GM19351 (cell line): ENCODE data around the gene GLS2.
A peak's percentile ranks its signal among the peaks of the same experiment; 100 is the strongest.
"Not testable (repeated sequence)": the region's sequence is repeated elsewhere in the genome, so short reads cannot be mapped to it uniquely, and the experiment has no call there.

Source experiments
- ATAC-seq: cut with Tn5 transposase; IDR thresholded peaks from one replicate; pipeline ENCODE4 v1.9.1; 2021; ENCODE audit warnings: mild to moderate bottlenecking, moderate library complexity; ENCODE audit not compliant: unreplicated experiment

Gene GLS2

GRCh38 chr12:56488041-56488955 is at the start of gene GLS2:
TSS of gene GLS2 (minus strand) at chr12:56488161. CDS start at chr12:56488118, 43 bp downstream.
- peak; percentile 91 for ATAC-seq

GRCh38 chr12:56537546-56537945 is 49.6 kb upstream of the GLS2 start:
- ATAC-seq: no peak

- no peak for ATAC-seq
Observed at GRCh38 chr12:56530390-56531055, 42.6 kb upstream of the GLS2 start.

GRCh38 chr12:56529656-56530055 is 41.7 kb upstream of the GLS2 start:
- no peak for ATAC-seq

- ATAC-seq: no peak
Observed at GRCh38 chr12:56528846-56529245, 40.9 kb upstream of the GLS2 start.

- no peak for ATAC-seq
Observed at GRCh38 chr12:56522411-56523193, 34.6 kb upstream of the GLS2 start.

GRCh38 chr12:56521590-56522371 is 33.8 kb upstream of the GLS2 start, which contains the start of gene RBMS2:
TSS of gene RBMS2 (plus strand) at chr12:56521820. CDS start at chr12:56522024, 204 bp downstream.
- no peak for ATAC-seq

GRCh38 chr12:56521209-56521589 is 33.2 kb upstream of the GLS2 start:
- no peak for ATAC-seq

- no peak for ATAC-seq
Observed at GRCh38 chr12:56520506-56520905, 32.5 kb upstream of the GLS2 start.

- ATAC-seq: no peak
Observed at GRCh38 chr12:56520048-56520447, 32.1 kb upstream of the GLS2 start.

GRCh38 chr12:56518570-56518969 is 30.6 kb upstream of the GLS2 start:
- no peak for ATAC-seq

- no peak for ATAC-seq
Observed at GRCh38 chr12:56517854-56518253, 29.9 kb upstream of the GLS2 start.

- not testable (repeated sequence) for ATAC-seq
Observed at GRCh38 chr12:56514014-56514318, 26.0 kb upstream of the GLS2 start.

- ATAC-seq: no peak
Observed at GRCh38 chr12:56510786-56511185, 22.8 kb upstream of the GLS2 start.

GRCh38 chr12:56499879-56500278 is 11.9 kb upstream of the GLS2 start:
- ATAC-seq: not testable (repeated sequence)

- not testable (repeated sequence) for ATAC-seq
Observed at GRCh38 chr12:56499452-56499851, 11.5 kb upstream of the GLS2 start.

- ATAC-seq: not testable (repeated sequence)
Observed at GRCh38 chr12:56498126-56498902, 10.4 kb upstream of the GLS2 start.

GRCh38 chr12:56496704-56497103 is 8.7 kb upstream of the GLS2 start:
- ATAC-seq: not testable (repeated sequence)

- not testable (repeated sequence) for ATAC-seq
Observed at GRCh38 chr12:56494481-56494880, 6.5 kb upstream of the GLS2 start.

- ATAC-seq: not testable (repeated sequence)
Observed at GRCh38 chr12:56494106-56494415, 6.1 kb upstream of the GLS2 start.
